CD14-positive monocyte (primary cell): ENCODE results near the gene STING1. TPM values are rescaled to one million over a fixed set of nuclear protein-coding genes. Genes with fewer than 3 reads are reported as not detected.

Source experiments
- DNase-seq, 3 donors: peaks; one replicate each; pipeline ENCODE4 v3.0.0-alpha.2; 2011 to 2022
- H2AFZ ChIP-seq: 2 replicates; pipeline ENCODE4 v1.6.0; 2012; ENCODE audit warnings: mild to moderate bottlenecking, low read depth, low read length, inconsistent platforms; ENCODE audit not compliant: insufficient read depth, poor library complexity, severe bottlenecking
- H3K27ac ChIP-seq, 2 donors: 1 replicate in 1 of 2; 2 replicates in 1 of 2; pipeline ENCODE4 v1.5.1; 2012 to 2013; ENCODE audit warnings: low read length in 2 of 2, control low read depth in 1 of 2, inconsistent platforms in 1 of 2, low read depth in 1 of 2, mild to moderate bottlenecking in 1 of 2
- H3K27me3 ChIP-seq, 2 donors: one replicate each; pipeline versions ENCODE4 v1.6.0 to v1.6.1; 2011 to 2013; ENCODE audit warnings: low read length in 2 of 2; ENCODE audit not compliant: control insufficient read depth in 2 of 2, insufficient read depth in 2 of 2
- H3K36me3 ChIP-seq, 2 donors: replicated peaks in 1 of 2; 1 replicate in 1 of 2; 2 replicates in 1 of 2; pipeline versions ENCODE4 v1.5.1 to v1.6.1; 2012 to 2013; ENCODE audit warnings: low read length in 2 of 2, control low read depth in 1 of 2, inconsistent platforms in 1 of 2, mild to moderate bottlenecking in 1 of 2; ENCODE audit not compliant: insufficient read depth in 2 of 2, control insufficient read depth in 1 of 2
- H3K4me1 ChIP-seq, 2 donors: 1 replicate in 1 of 2; 2 replicates in 1 of 2; pipeline versions ENCODE4 v1.5.1 to v1.6.1; 2012 to 2013; ENCODE audit warnings: low read length in 2 of 2, control low read depth in 1 of 2, inconsistent platforms in 1 of 2, mild to moderate bottlenecking in 1 of 2, moderate library complexity in 1 of 2; ENCODE audit not compliant: insufficient read depth in 2 of 2, control insufficient read depth in 1 of 2
- H3K4me2 ChIP-seq: replicated peaks from 2 replicates; pipeline ENCODE3; 2012; ENCODE audit warnings: low read length, moderate library complexity, mild to moderate bottlenecking; ENCODE audit not compliant: poor library complexity, severe bottlenecking; ENCODE audit errors: extremely low read depth
- H3K4me3 ChIP-seq, 3 experiments: fragments of 200-600 bp in 1 of 3; sonication (generic) in 1 of 3; replicated peaks in 1 of 3; 1 replicate in 2 of 3; 2 replicates in 1 of 3; pipeline ENCODE4 v1.5.1; 2011 to 2013; ENCODE audit warnings: low read length in 3 of 3, mild to moderate bottlenecking in 3 of 3, control low read depth in 2 of 3, low read depth in 2 of 3, inconsistent platforms in 1 of 3, moderate library complexity in 1 of 3
- H3K79me2 ChIP-seq: 2 replicates; pipeline ENCODE4 v1.6.0; 2012; ENCODE audit warnings: mild to moderate bottlenecking, control low read depth, inconsistent platforms, low read length, moderate library complexity; ENCODE audit not compliant: insufficient read depth
- H3K9ac ChIP-seq: 2 replicates; pipeline ENCODE4 v1.6.0; 2017; ENCODE audit warnings: low read length, mild to moderate bottlenecking; ENCODE audit not compliant: insufficient read depth, poor library complexity, severe bottlenecking
- H3K9me3 ChIP-seq, 2 donors: replicated peaks in 1 of 2; 1 replicate in 1 of 2; 2 replicates in 1 of 2; pipeline versions ENCODE4 v1.5.1 to v1.6.1; 2012 to 2013; ENCODE audit warnings: low read length in 2 of 2, control low read depth in 1 of 2; ENCODE audit not compliant: control insufficient read depth in 1 of 2, insufficient read depth in 1 of 2
- H4K20me1 ChIP-seq: 2 replicates; pipeline ENCODE4 v1.6.0; 2012; ENCODE audit warnings: mild to moderate bottlenecking, low read length, control low read depth, moderate library complexity; ENCODE audit not compliant: insufficient read depth
- H3K27ac Mint-ChIP-seq, 7 donors: one replicate each; pipeline ENCODE4 v1.8.0; 2020; ENCODE audit warnings: mild to moderate bottlenecking in 7 of 7, mixed read lengths in 7 of 7, moderate library complexity in 6 of 7, inconsistent platforms in 2 of 7
- H3K27me3 Mint-ChIP-seq, 3 donors: one replicate each; pipeline ENCODE4 v1.8.0; 2021 to 2022; ENCODE audit warnings: low read depth in 3 of 3, mild to moderate bottlenecking in 3 of 3, mixed read lengths in 3 of 3, moderate library complexity in 3 of 3, inconsistent platforms in 1 of 3
- H3K36me3 Mint-ChIP-seq, 2 donors: one replicate each; pipeline ENCODE4 v1.8.0; 2020; ENCODE audit warnings: mixed read lengths in 2 of 2, inconsistent platforms in 1 of 2, mild to moderate bottlenecking in 1 of 2
- H3K4me1 Mint-ChIP-seq: one replicate; pipeline ENCODE4 v1.8.0; 2020; ENCODE audit warnings: mild to moderate bottlenecking, mixed read lengths
- H3K4me3 Mint-ChIP-seq, 2 donors: one replicate each; pipeline ENCODE4 v1.8.0; 2020; ENCODE audit warnings: mild to moderate bottlenecking in 2 of 2, mixed read lengths in 2 of 2, moderate library complexity in 1 of 2
- H3K9me3 Mint-ChIP-seq, 7 donors: one replicate each; pipeline ENCODE4 v1.8.0; 2020 to 2022; ENCODE audit warnings: mixed read lengths in 7 of 7, mild to moderate bottlenecking in 6 of 7, moderate library complexity in 6 of 7, inconsistent platforms in 2 of 7
- CTCF ChIP-seq: fragments of 200-600 bp; IDR thresholded peaks from one replicate; pipeline ENCODE4 v1.8.0; 2022; ENCODE audit warnings: antibody characterized with exemption, mild to moderate bottlenecking
- WGBS: methylation state at CpG from one replicate; pipeline ENCODE4 v1.1.5; 2013; ENCODE audit warnings: missing lambda C conversion rate; ENCODE audit not compliant: insufficient coverage; 5-methylcytosine and 5-hydroxymethylcytosine counted together
- intact Hi-C, 2 donors: fragments of 100-400 bp; cut with micrococcal nuclease; formaldehyde crosslinking; loops; one replicate each; pipeline versions ENCODE4 v1.15.0 to v1.15.1; 2023
- polyA plus RNA-seq, 3 donors: library from polyadenylated mRNA; depleted of rRNA in 1 of 3; unstranded in 2 of 3; stranded (reverse) in 1 of 3; fragments of 300-500 nt in 2 of 3; fragments of >200 nt in 1 of 3; fragmentation: Illumina TruSeq in 2 of 3; gene quantifications; 1 replicate in 2 of 3; 2 replicates in 1 of 3; pipeline ENCODE4 v1.2.3, GENCODE V29; 2012 to 2021

Gene STING1
- polyA plus RNA-seq, 3 donors = 83.7 to 225 (median 115) TPM

- H3K9me3 ChIP-seq = no peaks in the 10 kb centered on the region
- no peak for TF ChIP-seq CTCF
- no peak overlapping the region for H3K9ac ChIP-seq
- H3K79me2 ChIP-seq = no peaks in the 10 kb centered on the region
- no peak for DNase-seq
- no peaks in the 10 kb centered on the region for H3K36me3 Mint-ChIP-seq
- no peaks in the 10 kb centered on the region for H3K4me1 ChIP-seq
- 93% methylated on average over 2 of the region's 2 CpGs for WGBS
- no peak overlapping the region for H3K27ac Mint-ChIP-seq
- H4K20me1 ChIP-seq = no peaks in the 10 kb centered on the region
- H2AFZ ChIP-seq = no peak overlapping the region
- H3K27me3 ChIP-seq = no peaks in the 10 kb centered on the region
- intact Hi-C loops = no loop called here
- H3K4me3 Mint-ChIP-seq = no peak overlapping the region
- H3K27me3 Mint-ChIP-seq = peaks cover 0 to 5% (median 1%) of the 10 kb centered on the region in 3 donors
- H3K4me1 Mint-ChIP-seq = peaks cover 5% of the 10 kb centered on the region
- no peak overlapping the region for H3K27ac ChIP-seq
- no peak overlapping the region for H3K4me3 ChIP-seq
- no peak overlapping the region for H3K4me2 ChIP-seq
- no peaks in the 10 kb centered on the region for H3K9me3 Mint-ChIP-seq
- no peaks in the 10 kb centered on the region for H3K36me3 ChIP-seq
Measured at GRCh38 chr5:139451176-139451575, 31.4 kb downstream of the STING1 start.

- H3K36me3 ChIP-seq = no peaks in the 10 kb centered on the region
- DNase-seq = no peak
- Mint-ChIP-seq H3K36me3 (no peaks in the 10 kb centered on the region), H3K27ac (no peak overlapping the region), H3K27me3 (peaks cover 1 to 5% (median 2%) of the 10 kb centered on the region in 3 donors), H3K4me3 (no peak overlapping the region), H3K9me3 (no peaks in the 10 kb centered on the region), H3K4me1 (peaks cover 14% of the 10 kb centered on the region)
- H3K9me3 ChIP-seq = no peaks in the 10 kb centered on the region
- H2AFZ ChIP-seq = no peak overlapping the region
- no peak overlapping the region for H3K4me3 ChIP-seq
- H3K4me2 ChIP-seq = no peak overlapping the region
- no peaks in the 10 kb centered on the region for H3K79me2 ChIP-seq
- intact Hi-C loops = no loop called here
- H4K20me1 ChIP-seq = no peaks in the 10 kb centered on the region
- H3K27me3 ChIP-seq = no peaks in the 10 kb centered on the region
- no peak for TF ChIP-seq CTCF
- no peak overlapping the region for H3K27ac ChIP-seq
- H3K4me1 ChIP-seq = no peaks in the 10 kb centered on the region
- H3K9ac ChIP-seq = no peak overlapping the region
- WGBS = 100% methylated on average over 1 of the region's 5 CpGs
Measured at GRCh38 chr5:139446956-139447779, 35.4 kb downstream of the STING1 start.
